GM18951 (cell line): ENCODE data around the gene RPGRIP1.
"Not testable (repeated sequence)": the region's sequence is repeated elsewhere in the genome, so short reads cannot be mapped to it uniquely, and the experiment has no call there.

ENCODE experiments used
- POLR2A ChIP-seq: IDR thresholded peaks from 4 replicates; pipeline ENCODE4 v1.6.1; 2011; ENCODE audit warnings: mild to moderate bottlenecking; ENCODE audit not compliant: insufficient read length, insufficient read depth; ENCODE audit errors: extremely low read depth
- in situ Hi-C: fragments of 300-500 bp; cut with MboI; formaldehyde crosslinking; loops from one replicate; pipeline ENCODE4 v1.12.0; 2022; ENCODE audit warnings: low sequenced_read_pairs, mixed read lengths, inconsistent platforms; ENCODE audit not compliant: unreplicated experiment

RPGRIP1 gene

GRCh38 chr14:21264025-21264801 lies 15.7 kb upstream of the RPGRIP1 start:
- TF ChIP-seq POLR2A: no peak
- in situ Hi-C loops: no loop called here

- TF ChIP-seq POLR2A: peak; percentile 12
- in situ Hi-C loops: no loop called here
Measured at GRCh38 chr14:21267431-21267845, 12.4 kb upstream of the RPGRIP1 start.

GRCh38 chr14:21267886-21268616 lies 11.8 kb upstream of the RPGRIP1 start:
- no peak for TF ChIP-seq POLR2A
- in situ Hi-C loops: no loop called here

DNA sequence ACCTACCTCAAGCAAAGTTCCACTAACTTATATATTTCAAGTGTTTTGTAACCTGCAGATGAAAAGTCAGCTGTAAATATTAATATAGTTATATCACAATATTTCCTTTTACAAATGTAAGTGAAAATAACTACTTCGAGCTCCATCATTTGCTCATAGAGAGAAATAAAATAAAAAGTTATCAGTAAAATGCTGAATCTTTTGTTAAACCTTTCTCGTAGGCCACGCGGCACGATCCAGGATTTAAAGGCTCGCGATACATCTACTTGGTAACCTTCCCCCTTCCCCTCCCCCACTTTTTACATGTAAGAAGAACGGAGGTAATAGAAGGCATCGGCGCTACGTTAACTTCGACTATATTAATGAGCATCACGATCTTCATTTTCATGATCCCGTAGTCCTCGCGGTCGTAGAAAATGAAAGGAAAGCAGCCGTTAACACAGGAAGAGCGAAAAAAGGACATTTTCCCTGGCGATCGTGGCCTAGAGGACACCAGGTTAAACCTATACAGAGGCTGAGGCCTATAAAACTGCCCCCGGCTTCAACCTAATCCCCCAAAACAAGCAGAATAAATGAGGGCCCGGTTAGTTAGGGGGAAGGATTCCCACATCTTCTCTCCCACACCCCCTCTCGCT lies 11.1 kb upstream of the RPGRIP1 start:
- no peak for TF ChIP-seq POLR2A
- in situ Hi-C loops: no loop called here

DNA sequence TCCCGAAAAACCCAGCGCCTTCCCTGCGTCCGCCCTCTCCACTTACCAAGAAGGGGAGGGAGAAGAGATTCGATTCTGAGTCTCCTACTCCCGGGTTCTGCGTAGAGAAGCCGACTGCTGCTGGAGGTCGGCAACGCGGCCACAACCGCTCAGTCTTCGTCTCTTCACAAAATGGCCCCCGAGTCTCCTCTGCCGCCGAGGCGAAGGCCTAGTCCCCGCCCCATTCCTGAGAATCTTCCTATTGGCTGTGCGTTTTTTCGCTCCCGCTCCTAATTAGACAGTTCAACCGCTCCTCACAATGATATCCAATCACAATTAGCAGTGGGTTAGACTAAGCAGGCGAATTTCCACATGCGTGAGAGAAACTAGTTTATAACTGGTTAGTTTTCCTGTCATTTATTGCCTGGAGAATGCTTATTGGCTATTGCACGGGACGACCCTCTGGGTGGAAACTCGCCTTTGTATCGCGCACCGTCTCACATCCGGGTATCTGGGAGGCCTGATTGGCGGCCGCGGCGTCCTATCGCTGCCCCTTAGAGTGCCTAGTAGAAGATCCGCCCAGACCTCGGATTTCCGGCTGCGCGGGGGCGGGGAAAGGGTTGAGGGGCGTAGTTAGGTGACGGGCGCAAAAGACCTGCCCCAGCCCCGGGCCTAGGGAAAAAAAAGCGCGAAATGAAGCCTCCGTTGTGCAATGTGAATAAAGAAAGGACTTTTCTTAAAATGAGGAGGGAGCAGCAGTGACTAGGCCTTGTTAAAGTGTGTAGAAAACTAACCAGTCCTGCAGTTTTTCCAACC lies 10.4 kb upstream of the RPGRIP1 start, which contains the start of gene HNRNPC:
Gene HNRNPC (minus strand): TSS at position 191 of the 795 bp plus-strand sequence. CDS start 35,249 bp downstream, outside the sequence.
- in situ Hi-C loops: no loop called here

DNA sequence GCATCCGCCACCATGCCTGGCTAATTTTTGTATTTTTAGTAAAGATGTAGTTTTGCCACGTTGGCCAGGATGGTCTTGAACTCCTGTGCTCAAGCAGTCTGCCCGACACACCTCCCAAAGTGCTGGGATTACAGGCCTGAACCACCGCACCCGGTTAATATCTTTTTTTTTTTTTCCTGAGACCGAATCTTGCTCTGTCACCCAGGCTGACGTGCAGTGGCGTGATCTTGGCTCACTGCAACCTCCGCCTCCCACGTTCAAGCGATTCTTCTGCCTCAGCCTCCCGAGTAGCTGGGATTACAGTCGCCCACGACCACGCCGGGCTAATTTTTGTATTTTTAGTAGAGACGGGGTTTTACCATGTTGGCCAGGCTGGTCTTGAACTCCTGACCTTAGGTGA lies 7.2 kb upstream of the RPGRIP1 start:
- in situ Hi-C loops: not testable (repeated sequence)

More for the DNA sequence above, 10.4 kb upstream of the RPGRIP1 start, which contains the start of gene HNRNPC:
- peak; percentile 94 for TF ChIP-seq POLR2A

GRCh38 chr14:21275261-21275858 lies 4.5 kb upstream of the RPGRIP1 start:
- in situ Hi-C loops: no loop called here

GRCh38 chr14:21278632-21279031 lies 1.3 kb upstream of the RPGRIP1 start:
- TF ChIP-seq POLR2A: no peak
- in situ Hi-C loops: no loop called here

More at GRCh38 chr14:21275261-21275858, 4.5 kb upstream of the RPGRIP1 start:
- no peak for TF ChIP-seq POLR2A

- in situ Hi-C loops: not testable (repeated sequence)
Measured at GRCh38 chr14:21281917-21282316, 2.0 kb downstream of the RPGRIP1 start.

- in situ Hi-C loops: not testable (repeated sequence)
Measured at GRCh38 chr14:21286516-21286915, 6.6 kb downstream of the RPGRIP1 start.

DNA sequence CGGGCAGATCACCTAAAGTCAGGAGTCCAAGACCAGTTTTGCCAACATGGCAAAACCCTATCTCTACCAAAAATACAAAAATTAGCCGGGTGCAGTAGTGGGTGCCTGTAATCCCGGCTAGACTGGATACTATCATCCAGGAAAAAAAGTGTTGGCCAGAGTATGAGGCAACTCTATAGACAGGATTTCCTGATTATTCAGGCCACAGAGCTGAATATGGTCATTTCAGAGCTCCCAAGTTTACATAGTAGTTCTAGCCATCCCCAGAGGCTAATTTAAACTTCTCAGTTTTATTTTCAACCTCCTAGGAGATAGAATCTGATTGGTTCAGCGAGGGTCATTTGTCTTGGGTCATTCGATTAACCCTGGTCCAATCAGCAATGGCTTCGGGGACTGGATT lies 7.3 kb downstream of the RPGRIP1 start:
- TF ChIP-seq POLR2A: no peak
- in situ Hi-C loops: no loop called here

GRCh38 chr14:21294026-21294425 lies 14.1 kb downstream of the RPGRIP1 start:
- in situ Hi-C loops: not testable (repeated sequence)

- no peak for TF ChIP-seq POLR2A
- in situ Hi-C loops: no loop called here
Measured at GRCh38 chr14:21298358-21298757, 18.5 kb downstream of the RPGRIP1 start.
